HG02840 (cell line): Measurements from ENCODE around the gene TMPO.
"Not testable (repeated sequence)": the region's sequence is repeated elsewhere in the genome, so short reads cannot be mapped to it uniquely, and the experiment has no call there.

Source experiments
- ATAC-seq: cut with Tn5 transposase; IDR thresholded peaks from one replicate; pipeline ENCODE4 v1.9.1; 2021; ENCODE audit warnings: mild to moderate bottlenecking, moderate library complexity, moderate number of reproducible peaks; ENCODE audit not compliant: unreplicated experiment, low FRiP score

Gene TMPO

GRCh38 chr12:98515287-98516110 is at the start of gene TMPO:
TMPO (plus strand) TSS chr12:98515590; CDS start chr12:98515868, 278 bp downstream.
- peak; percentile 83 for ATAC-seq

GRCh38 chr12:98465950-98466602 is 49.3 kb upstream of the TMPO start:
- ATAC-seq: no peak

- no peak for ATAC-seq
Measured at GRCh38 chr12:98466640-98467400, 48.6 kb upstream of the TMPO start.

GRCh38 chr12:98469109-98469508 is 46.3 kb upstream of the TMPO start:
- no peak for ATAC-seq

GRCh38 chr12:98470469-98471082 is 44.8 kb upstream of the TMPO start:
- no peak for ATAC-seq

- no peak for ATAC-seq
Measured at GRCh38 chr12:98471085-98471484, 44.3 kb upstream of the TMPO start.

- no peak for ATAC-seq
Measured at GRCh38 chr12:98475565-98475908, 39.9 kb upstream of the TMPO start.

- ATAC-seq: no peak
Measured at GRCh38 chr12:98478606-98479005, 36.8 kb upstream of the TMPO start.

- no peak for ATAC-seq
Measured at GRCh38 chr12:98483621-98484503, 31.5 kb upstream of the TMPO start.

GRCh38 chr12:98485792-98486340 is 29.5 kb upstream of the TMPO start:
- ATAC-seq: no peak

GRCh38 chr12:98488416-98488815 is 27.0 kb upstream of the TMPO start:
- not testable (repeated sequence) for ATAC-seq

- no peak for ATAC-seq
Measured at GRCh38 chr12:98489176-98489575, 26.2 kb upstream of the TMPO start.

- peak; percentile 76 for ATAC-seq
Measured at GRCh38 chr12:98490501-98491453, 24.6 kb upstream of the TMPO start.

- no peak for ATAC-seq
Measured at GRCh38 chr12:98492580-98493140, 22.7 kb upstream of the TMPO start.

GRCh38 chr12:98501266-98501629 is 14.1 kb upstream of the TMPO start:
- ATAC-seq: not testable (repeated sequence)

- peak; percentile 54 for ATAC-seq
Measured at GRCh38 chr12:98503342-98503591, 12.1 kb upstream of the TMPO start.

GRCh38 chr12:98503592-98504367 is 11.6 kb upstream of the TMPO start:
- ATAC-seq: peak; percentile 76

GRCh38 chr12:98504368-98504617 is 11.1 kb upstream of the TMPO start:
- peak; percentile 4 for ATAC-seq
